Prostate gland (tissue), 2 donors: ENCODE measurements around the gene FUOM.

Experiments used
- CTCF ChIP-seq, 4 experiments: fragments of 200-600 bp in 2 of 4; fragments of 450-650 bp in 2 of 4; sonication (generic) in 2 of 4; IDR thresholded peaks; 1 replicate in 3 of 4; 2 replicates in 1 of 4; pipeline ENCODE4 v1.5.1; 2016 to 2019; ENCODE audit warnings: antibody characterized with exemption in 4 of 4, mild to moderate bottlenecking in 2 of 4, moderate library complexity in 2 of 4
- POLR2A ChIP-seq: fragments of 450-650 bp; IDR thresholded peaks from one replicate; pipeline ENCODE4 v1.6.1; 2016; ENCODE audit warnings: antibody characterized with exemption, mild to moderate bottlenecking
- POLR2AphosphoS5 ChIP-seq: sonication (generic); formaldehyde crosslinking; IDR thresholded peaks from one replicate; pipeline ENCODE4 v1.6.1; 2017; ENCODE audit warnings: antibody characterized with exemption

- TF ChIP-seq POLR2A (no peak), CTCF (IDR thresholded peaks at IDR 0.05) (no peak), POLR2AphosphoS5 (no peak)
Measured at GRCh38 chr10:133336118-133336576, 21.7 kb downstream of the FUOM start.
